ENCODE results near the gene ARHGAP26. TPM values are rescaled to one million over a fixed set of nuclear protein-coding genes. Genes with fewer than 3 reads are reported as not detected.

The ARHGAP26 gene
- total and polyA plus RNA-seq, 2 donors (not counting 3 experiments of a cell fraction or from before 2014, with no cell fraction given), result 3.1 to 16.2 TPM

GRCh38 chr5:142971303-142972013, 201.3 kb downstream of the ARHGAP26 start:
- no TSS peak for BruUV-seq (replicated peaks)
- no peaks in the 10 kb centered on the region for H4K20me1 ChIP-seq (replicated peaks; ENCODE audit: control insufficient read depth, extremely low read depth, insufficient read depth, low read length)
- no peaks in the 10 kb centered on the region for H3K4me1 ChIP-seq (ENCODE audit: control insufficient read depth, extremely low read depth, insufficient read depth, low read length)
- no peak overlapping the region for H3K9ac ChIP-seq (replicated peaks; ENCODE audit: extremely low read depth, insufficient read depth, low read length)
- no peak for FAIRE-seq
- dilution Hi-C loops (cut with MboI; ENCODE audit: extremely low pct_ligation_motif_present, low sequenced_read_pairs) (no loop called here), intact Hi-C loops (cut with micrococcal nuclease) (no loop called here)
- TF ChIP-seq EZH2 (IDR thresholded peaks at IDR 0.05; ENCODE audit: borderline replicate concordance, low read depth, low read length, severe bottlenecking) (no peak), MYC (IDR thresholded peaks at IDR 0.05; ENCODE audit: low read depth, low read length) (no peak), GATA2 (IDR thresholded peaks at IDR 0.05; ENCODE audit: insufficient read depth, insufficient read length, low read depth, low read length) (no peak), POLR2A (IDR thresholded peaks at IDR 0.05; ENCODE audit: low read depth, low read length) (no peak), JUN (IDR thresholded peaks at IDR 0.05; ENCODE audit: borderline replicate concordance, insufficient read depth, insufficient read length, low read depth) (no peak), POLR2AphosphoS5 (IDR thresholded peaks at IDR 0.05; ENCODE audit: insufficient read depth, low read depth, low read length) (no peak), FOS (IDR thresholded peaks at IDR 0.05; ENCODE audit: borderline replicate concordance, insufficient read depth, low read length) (no peak)
- TF ChIP-seq, protein P1, sequence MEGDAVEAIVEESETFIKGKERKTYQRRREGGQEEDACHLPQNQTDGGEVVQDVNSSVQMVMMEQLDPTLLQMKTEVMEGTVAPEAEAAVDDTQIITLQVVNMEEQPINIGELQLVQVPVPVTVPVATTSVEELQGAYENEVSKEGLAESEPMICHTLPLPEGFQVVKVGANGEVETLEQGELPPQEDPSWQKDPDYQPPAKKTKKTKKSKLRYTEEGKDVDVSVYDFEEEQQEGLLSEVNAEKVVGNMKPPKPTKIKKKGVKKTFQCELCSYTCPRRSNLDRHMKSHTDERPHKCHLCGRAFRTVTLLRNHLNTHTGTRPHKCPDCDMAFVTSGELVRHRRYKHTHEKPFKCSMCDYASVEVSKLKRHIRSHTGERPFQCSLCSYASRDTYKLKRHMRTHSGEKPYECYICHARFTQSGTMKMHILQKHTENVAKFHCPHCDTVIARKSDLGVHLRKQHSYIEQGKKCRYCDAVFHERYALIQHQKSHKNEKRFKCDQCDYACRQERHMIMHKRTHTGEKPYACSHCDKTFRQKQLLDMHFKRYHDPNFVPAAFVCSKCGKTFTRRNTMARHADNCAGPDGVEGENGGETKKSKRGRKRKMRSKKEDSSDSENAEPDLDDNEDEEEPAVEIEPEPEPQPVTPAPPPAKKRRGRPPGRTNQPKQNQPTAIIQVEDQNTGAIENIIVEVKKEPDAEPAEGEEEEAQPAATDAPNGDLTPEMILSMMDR (IDR thresholded peaks at IDR 0.05; ENCODE audit: extremely low read depth in 1 of 2, insufficient read depth in 1 of 2, low read depth in 1 of 2, low read length in 2 of 2), result no peak
- TF ChIP-seq, protein P2, sequence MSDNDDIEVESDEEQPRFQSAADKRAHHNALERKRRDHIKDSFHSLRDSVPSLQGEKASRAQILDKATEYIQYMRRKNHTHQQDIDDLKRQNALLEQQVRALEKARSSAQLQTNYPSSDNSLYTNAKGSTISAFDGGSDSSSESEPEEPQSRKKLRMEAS (IDR thresholded peaks at IDR 0.05; ENCODE audit: insufficient read depth, insufficient read length), result no peak
- H3K79me2 ChIP-seq (ENCODE audit: control insufficient read depth, insufficient read depth, low read length), result no peaks in the 10 kb centered on the region
- no peaks in the 10 kb centered on the region for H3K27me3 ChIP-seq (ENCODE audit: control insufficient read depth in 2 of 2, insufficient read depth in 2 of 2, low read length in 2 of 2)
- no peak overlapping the region for H3K4me3 ChIP-seq (replicated peaks in 1 of 3; ENCODE audit: insufficient read depth in 1 of 3, low read depth in 1 of 3, low read length in 3 of 3)
- H3K9me3 ChIP-seq (replicated peaks; ENCODE audit: control insufficient read depth, insufficient read depth, low read length), result no peaks in the 10 kb centered on the region
- no peaks in the 10 kb centered on the region for H3K36me3 ChIP-seq (ENCODE audit: control insufficient read depth in 2 of 2, extremely low read depth in 1 of 2, insufficient read depth in 2 of 2, low read length in 2 of 2)
- DNase-seq (ENCODE audit: low read depth, low spot score), result no peak
- no peak overlapping the region for H3K4me2 ChIP-seq (ENCODE audit: insufficient read depth, low read length)
- no peak overlapping the region for H3K27ac ChIP-seq (ENCODE audit: insufficient read depth, low read depth, low read length)
- POLR2A ChIA-PET, result no interaction called here
- CTCF ChIA-PET, result no interaction called here
- H3K9me1 ChIP-seq (replicated peaks; ENCODE audit: control insufficient read depth, extremely low read depth, insufficient read depth, low read length), result no peaks in the 10 kb centered on the region
- no peak overlapping the region for H2AFZ ChIP-seq (ENCODE audit: low read depth, low read length)
